MCF 10A (cell line): ENCODE results near the gene NAT8L. TPM values are rescaled to one million over a fixed set of nuclear protein-coding genes. Genes with fewer than 3 reads are reported as not detected.

Experiments used
- BruUV-seq: library from RNA; stranded (reverse); fragments of 400-500 nt; replicated peaks from 2 replicates; lab custom pipeline; 2021; lab: Mats Ljungman, UMichigan
- CTCF ChIA-PET: fragments of 300-600 bp; sonication (Branson Sonifier 250); formaldehyde crosslinking; extraction: SDS; loops from one replicate; lab custom pipeline; 2021; ENCODE audit warnings: antibody characterized with exemption, inconsistent platforms; lab: Yijun Ruan, JAX
- POLR2A ChIA-PET: fragments of 300-600, 350-650 bp; sonication (Branson Sonifier 250); formaldehyde crosslinking; extraction: SDS; loops from one replicate; lab custom pipeline; 2020; ENCODE audit warnings: antibody characterized with exemption, inconsistent platforms; lab: Yijun Ruan, JAX
- DNase-seq: peaks from one replicate; pipeline ENCODE4 v3.0.0-alpha.2; 2018; ENCODE audit not compliant: unreplicated experiment
- H3K27ac Mint-ChIP-seq: one replicate; pipeline ENCODE4 v1.8.0; 2022; ENCODE audit warnings: mild to moderate bottlenecking, low read depth, mixed read lengths; ENCODE audit not compliant: unreplicated experiment
- H3K27me3 Mint-ChIP-seq: one replicate; pipeline ENCODE4 v1.8.0; 2022; ENCODE audit warnings: mixed read lengths; ENCODE audit not compliant: insufficient read depth, unreplicated experiment
- H3K36me3 Mint-ChIP-seq: one replicate; pipeline ENCODE4 v1.8.0; 2022; ENCODE audit warnings: mild to moderate bottlenecking, moderate library complexity, mixed read lengths; ENCODE audit not compliant: insufficient read depth, unreplicated experiment
- H3K4me1 Mint-ChIP-seq: one replicate; pipeline ENCODE4 v1.8.0; 2022; ENCODE audit warnings: mixed read lengths; ENCODE audit not compliant: insufficient read depth, unreplicated experiment
- H3K4me3 Mint-ChIP-seq: one replicate; pipeline ENCODE4 v1.8.0; 2022; ENCODE audit warnings: mild to moderate bottlenecking, moderate library complexity, mixed read lengths; ENCODE audit not compliant: unreplicated experiment
- H3K9me3 Mint-ChIP-seq: one replicate; pipeline ENCODE4 v1.8.0; 2022; ENCODE audit warnings: mixed read lengths; ENCODE audit not compliant: unreplicated experiment
- intact Hi-C: fragments of 100-400 bp; cut with micrococcal nuclease; formaldehyde crosslinking; loops from 2 replicates; pipeline ENCODE4 v1.14.1; 2022
- total RNA-seq: library from RNA; stranded (reverse); gene quantifications from 2 replicates; pipeline ENCODE4 v1.2.3, GENCODE V29; 2022
- TF ChIP-seq, protein P1 (sequence below): fragments of 200-600 bp; IDR thresholded peaks from one replicate; pipeline ENCODE4 v1.8.0; 2022; ENCODE audit warnings: antibody characterized with exemption, mild to moderate bottlenecking; ENCODE audit not compliant: unreplicated experiment

The NAT8L gene
- total RNA-seq, 1 experiment from 2014 or later, result 0.79 TPM

GRCh38 chr4:2116687-2117400 lies 57.7 kb downstream of the NAT8L start:
- TF ChIP-seq, protein P1, sequence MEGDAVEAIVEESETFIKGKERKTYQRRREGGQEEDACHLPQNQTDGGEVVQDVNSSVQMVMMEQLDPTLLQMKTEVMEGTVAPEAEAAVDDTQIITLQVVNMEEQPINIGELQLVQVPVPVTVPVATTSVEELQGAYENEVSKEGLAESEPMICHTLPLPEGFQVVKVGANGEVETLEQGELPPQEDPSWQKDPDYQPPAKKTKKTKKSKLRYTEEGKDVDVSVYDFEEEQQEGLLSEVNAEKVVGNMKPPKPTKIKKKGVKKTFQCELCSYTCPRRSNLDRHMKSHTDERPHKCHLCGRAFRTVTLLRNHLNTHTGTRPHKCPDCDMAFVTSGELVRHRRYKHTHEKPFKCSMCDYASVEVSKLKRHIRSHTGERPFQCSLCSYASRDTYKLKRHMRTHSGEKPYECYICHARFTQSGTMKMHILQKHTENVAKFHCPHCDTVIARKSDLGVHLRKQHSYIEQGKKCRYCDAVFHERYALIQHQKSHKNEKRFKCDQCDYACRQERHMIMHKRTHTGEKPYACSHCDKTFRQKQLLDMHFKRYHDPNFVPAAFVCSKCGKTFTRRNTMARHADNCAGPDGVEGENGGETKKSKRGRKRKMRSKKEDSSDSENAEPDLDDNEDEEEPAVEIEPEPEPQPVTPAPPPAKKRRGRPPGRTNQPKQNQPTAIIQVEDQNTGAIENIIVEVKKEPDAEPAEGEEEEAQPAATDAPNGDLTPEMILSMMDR, result no peak
- no peaks in the 10 kb centered on the region for H3K9me3 Mint-ChIP-seq
- no peaks in the 10 kb centered on the region for H3K36me3 Mint-ChIP-seq
- H3K27ac Mint-ChIP-seq, result no peak overlapping the region
- H3K27me3 Mint-ChIP-seq, result no peaks in the 10 kb centered on the region
- intact Hi-C loops, result no loop called here
- POLR2A ChIA-PET, result no interaction called here
- DNase-seq, result no peak
- BruUV-seq, result no TSS peak
- CTCF ChIA-PET, result no interaction called here
- no peaks in the 10 kb centered on the region for H3K4me1 Mint-ChIP-seq
- no peak overlapping the region for H3K4me3 Mint-ChIP-seq

Other genes with a start within 250 kb of the NAT8L start
- gene LETM1, start 203.2 kb upstream of the NAT8L start, total RNA-seq, result 85.0 and 86.3 TPM in 2 replicates
- 100 and 109 TPM in 2 replicates for gene NSD2, start 187.9 kb upstream of the NAT8L start, total RNA-seq
- gene NELFA, start 50.4 kb upstream of the NAT8L start, total RNA-seq, result 30.1 and 36.2 TPM in 2 replicates
- 13.3 and 13.9 TPM in 2 replicates for gene HAUS3, start 182.8 kb downstream of the NAT8L start, total RNA-seq
- 2.8 and 3.1 TPM in 2 replicates for gene POLN, start 182.8 kb downstream of the NAT8L start, total RNA-seq
- 42.8 and 50.2 TPM in 2 replicates for gene MXD4, start 202.8 kb downstream of the NAT8L start, total RNA-seq